ENCODE data around the gene HMGB1.
"Not testable (repeated sequence)": the region's sequence is repeated elsewhere in the genome, so short reads cannot be mapped to it uniquely, and the experiment has no call there.

Gene HMGB1

GRCh38 chr13:30443957-30444404 lies 21.8 kb downstream of the HMGB1 start:
- Histone ChIP-seq H3K27ac (ENCODE audit: low read depth, low read length) (no peak overlapping the region), H3K9ac (ENCODE audit: low read length) (no peak overlapping the region), H2BK5ac (ENCODE audit: low read depth, low read length, poor library complexity) (no peak overlapping the region), H3K79me2 (ENCODE audit: control insufficient read depth, insufficient read depth, low read length, poor library complexity) (no peaks in the 10 kb centered on the region), H3K4me2 (ENCODE audit: low read length) (no peak overlapping the region), H4K8ac (ENCODE audit: low read depth, low read length) (no peak overlapping the region), H3K14ac (ENCODE audit: low read length) (no peak overlapping the region), H2AK5ac (ENCODE audit: low read length) (no peak overlapping the region), H3K23ac (ENCODE audit: low read length) (no peak overlapping the region), H2BK120ac (ENCODE audit: insufficient read depth, low read length, poor library complexity) (no peak overlapping the region), H4K91ac (ENCODE audit: low read depth, low read length) (no peak overlapping the region), H3K79me1 (ENCODE audit: low read length) (peaks cover 9% of the 10 kb centered on the region), H3K27me3 (ENCODE audit: insufficient read depth, low read length) (no peaks in the 10 kb centered on the region), H3K4me3 (ENCODE audit: low read depth, low read length) (no peak overlapping the region), H3K4ac (ENCODE audit: low read depth, low read length) (no peak overlapping the region), H3K36me3 (ENCODE audit: control insufficient read depth in 1 of 2, insufficient read depth in 2 of 2, low read length in 2 of 2) (no peaks in the 10 kb centered on the region), H2AFZ (ENCODE audit: insufficient read depth, low read length, poor library complexity) (no peak overlapping the region), H2BK12ac (ENCODE audit: low read length) (no peak overlapping the region), H3K18ac (ENCODE audit: low read length) (no peak overlapping the region), H3K9me3 (ENCODE audit: insufficient read depth, low read depth, low read length) (no peaks in the 10 kb centered on the region), H3K4me1 (ENCODE audit: control insufficient read depth in 1 of 2, insufficient read depth in 2 of 2, low read length in 2 of 2) (peaks cover 10 to 11% of the 10 kb centered on the region in 2 experiments), H4K12ac (ENCODE audit: low read depth, low read length) (no peak overlapping the region)
- no CpG with 5 or more reads among the region's 12 CpGs for WGBS (ENCODE audit: extremely low coverage, insufficient coverage, insufficient read length)
- DNase-seq: no peak

- not testable (repeated sequence) for H2AK5ac ChIP-seq (ENCODE audit: low read length); H3K14ac ChIP-seq (ENCODE audit: low read length); H3K27ac ChIP-seq (ENCODE audit: low read depth, low read length); H4K8ac ChIP-seq (ENCODE audit: low read depth, low read length); H3K18ac ChIP-seq (ENCODE audit: low read length); H3K79me1 ChIP-seq (ENCODE audit: low read length); H2BK12ac ChIP-seq (ENCODE audit: low read length); H3K9me3 ChIP-seq (ENCODE audit: insufficient read depth, low read depth, low read length); DNase-seq; H3K23ac ChIP-seq (ENCODE audit: low read length); H3K4me3 ChIP-seq (ENCODE audit: low read depth, low read length); H3K36me3 ChIP-seq (ENCODE audit: control insufficient read depth in 1 of 2, insufficient read depth in 2 of 2, low read length in 2 of 2); H3K27me3 ChIP-seq (ENCODE audit: insufficient read depth, low read length); H3K4me2 ChIP-seq (ENCODE audit: low read length); H2BK120ac ChIP-seq (ENCODE audit: insufficient read depth, low read length, poor library complexity); H2BK5ac ChIP-seq (ENCODE audit: low read depth, low read length, poor library complexity); H3K4ac ChIP-seq (ENCODE audit: low read depth, low read length); H4K12ac ChIP-seq (ENCODE audit: low read depth, low read length); H3K9ac ChIP-seq (ENCODE audit: low read length); H3K79me2 ChIP-seq (ENCODE audit: control insufficient read depth, insufficient read depth, low read length, poor library complexity); H4K91ac ChIP-seq (ENCODE audit: low read depth, low read length); H2AFZ ChIP-seq (ENCODE audit: insufficient read depth, low read length, poor library complexity)
- H3K4me1 ChIP-seq (ENCODE audit: control insufficient read depth in 1 of 2, insufficient read depth in 2 of 2, low read length in 2 of 2): peaks cover 10 to 11% of the 10 kb centered on the region in 2 experiments
- WGBS (ENCODE audit: extremely low coverage, insufficient coverage, insufficient read length): no CpG with 5 or more reads among the region's 3 CpGs
These were observed 22.2 kb downstream of the HMGB1 start for GRCh38 chr13:30443491-30443890.

- H3K36me3 ChIP-seq (ENCODE audit: control insufficient read depth in 1 of 2, insufficient read depth in 2 of 2, low read length in 2 of 2): no peaks in the 10 kb centered on the region
- no peaks in the 10 kb centered on the region for H3K79me2 ChIP-seq (ENCODE audit: control insufficient read depth, insufficient read depth, low read length, poor library complexity)
- no peak overlapping the region for H2BK120ac ChIP-seq (ENCODE audit: insufficient read depth, low read length, poor library complexity)
- no peak overlapping the region for H2AFZ ChIP-seq (ENCODE audit: insufficient read depth, low read length, poor library complexity)
- no peak overlapping the region for H2AK5ac ChIP-seq (ENCODE audit: low read length)
- H3K18ac ChIP-seq (ENCODE audit: low read length): no peak overlapping the region
- peaks cover 10 to 11% of the 10 kb centered on the region in 2 experiments for H3K4me1 ChIP-seq (ENCODE audit: control insufficient read depth in 1 of 2, insufficient read depth in 2 of 2, low read length in 2 of 2)
- H4K12ac ChIP-seq (ENCODE audit: low read depth, low read length): no peak overlapping the region
- no peak overlapping the region for H3K9ac ChIP-seq (ENCODE audit: low read length)
- no peak overlapping the region for H4K91ac ChIP-seq (ENCODE audit: low read depth, low read length)
- peaks cover 9% of the 10 kb centered on the region for H3K79me1 ChIP-seq (ENCODE audit: low read length)
- no peak overlapping the region for H3K4me2 ChIP-seq (ENCODE audit: low read length)
- no peak for DNase-seq
- H3K4ac ChIP-seq (ENCODE audit: low read depth, low read length): no peak overlapping the region
- no peak overlapping the region for H3K27ac ChIP-seq (ENCODE audit: low read depth, low read length)
- H3K27me3 ChIP-seq (ENCODE audit: insufficient read depth, low read length): no peaks in the 10 kb centered on the region
- H3K4me3 ChIP-seq (ENCODE audit: low read depth, low read length): no peak overlapping the region
- no peak overlapping the region for H3K14ac ChIP-seq (ENCODE audit: low read length)
- no peak overlapping the region for H4K8ac ChIP-seq (ENCODE audit: low read depth, low read length)
- no CpG with 5 or more reads among the region's 5 CpGs for WGBS (ENCODE audit: extremely low coverage, insufficient coverage, insufficient read length)
- no peaks in the 10 kb centered on the region for H3K9me3 ChIP-seq (ENCODE audit: insufficient read depth, low read depth, low read length)
- no peak overlapping the region for H3K23ac ChIP-seq (ENCODE audit: low read length)
- H2BK12ac ChIP-seq (ENCODE audit: low read length): no peak overlapping the region
- no peak overlapping the region for H2BK5ac ChIP-seq (ENCODE audit: low read depth, low read length, poor library complexity)
These were observed 22.8 kb downstream of the HMGB1 start for GRCh38 chr13:30442926-30443325.

GRCh38 chr13:30440910-30441703 lies 24.6 kb downstream of the HMGB1 start:
- no peak overlapping the region for H2AK5ac ChIP-seq (ENCODE audit: low read length)
- no peaks in the 10 kb centered on the region for H3K27me3 ChIP-seq (ENCODE audit: insufficient read depth, low read length)
- no peak overlapping the region for H3K4ac ChIP-seq (ENCODE audit: low read depth, low read length)
- peaks cover 9% of the 10 kb centered on the region for H3K79me1 ChIP-seq (ENCODE audit: low read length)
- H2BK12ac ChIP-seq (ENCODE audit: low read length): no peak overlapping the region
- no peak overlapping the region for H3K9ac ChIP-seq (ENCODE audit: low read length)
- H2BK120ac ChIP-seq (ENCODE audit: insufficient read depth, low read length, poor library complexity): no peak overlapping the region
- H3K14ac ChIP-seq (ENCODE audit: low read length): no peak overlapping the region
- H4K8ac ChIP-seq (ENCODE audit: low read depth, low read length): no peak overlapping the region
- H3K27ac ChIP-seq (ENCODE audit: low read depth, low read length): no peak overlapping the region
- H3K18ac ChIP-seq (ENCODE audit: low read length): no peak overlapping the region
- H3K9me3 ChIP-seq (ENCODE audit: insufficient read depth, low read depth, low read length): no peaks in the 10 kb centered on the region
- no peak overlapping the region for H3K23ac ChIP-seq (ENCODE audit: low read length)
- no peak overlapping the region for H2AFZ ChIP-seq (ENCODE audit: insufficient read depth, low read length, poor library complexity)
- no CpG with 5 or more reads among the region's 8 CpGs for whole genome bisulfite sequencing (ENCODE audit: extremely low coverage, insufficient coverage, insufficient read length)
- H2BK5ac ChIP-seq (ENCODE audit: low read depth, low read length, poor library complexity): no peak overlapping the region
- H4K91ac ChIP-seq (ENCODE audit: low read depth, low read length): no peak overlapping the region
- no peak overlapping the region for H3K4me2 ChIP-seq (ENCODE audit: low read length)
- no peak for DNase-seq
- peaks cover 8 to 9% of the 10 kb centered on the region in 2 experiments for H3K4me1 ChIP-seq (ENCODE audit: control insufficient read depth in 1 of 2, insufficient read depth in 2 of 2, low read length in 2 of 2)
- no peaks in the 10 kb centered on the region for H3K79me2 ChIP-seq (ENCODE audit: control insufficient read depth, insufficient read depth, low read length, poor library complexity)
- no peak overlapping the region for H3K4me3 ChIP-seq (ENCODE audit: low read depth, low read length)
- H3K36me3 ChIP-seq (ENCODE audit: control insufficient read depth in 1 of 2, insufficient read depth in 2 of 2, low read length in 2 of 2): no peaks in the 10 kb centered on the region
- no peak overlapping the region for H4K12ac ChIP-seq (ENCODE audit: low read depth, low read length)
